NB4 (cell line): Measurements from ENCODE around the gene TRDMT1.

Experiments used
- MAX ChIP-seq: IDR thresholded peaks from 2 replicates; pipeline ENCODE4 v1.6.1; 2011; ENCODE audit warnings: low read depth, low read length
- MYC ChIP-seq: IDR thresholded peaks from 2 replicates; pipeline ENCODE4 v1.6.1; 2011; ENCODE audit warnings: low read depth, low read length
- POLR2A ChIP-seq: IDR thresholded peaks from 2 replicates; pipeline ENCODE4 v1.6.1; 2011; ENCODE audit warnings: mild to moderate bottlenecking; ENCODE audit not compliant: insufficient read length; ENCODE audit errors: extremely low read depth
- TF ChIP-seq, protein P1 (sequence below): IDR thresholded peaks from one replicate; pipeline ENCODE4 v1.5.1; 2012; ENCODE audit warnings: low read depth, low read length

DNA sequence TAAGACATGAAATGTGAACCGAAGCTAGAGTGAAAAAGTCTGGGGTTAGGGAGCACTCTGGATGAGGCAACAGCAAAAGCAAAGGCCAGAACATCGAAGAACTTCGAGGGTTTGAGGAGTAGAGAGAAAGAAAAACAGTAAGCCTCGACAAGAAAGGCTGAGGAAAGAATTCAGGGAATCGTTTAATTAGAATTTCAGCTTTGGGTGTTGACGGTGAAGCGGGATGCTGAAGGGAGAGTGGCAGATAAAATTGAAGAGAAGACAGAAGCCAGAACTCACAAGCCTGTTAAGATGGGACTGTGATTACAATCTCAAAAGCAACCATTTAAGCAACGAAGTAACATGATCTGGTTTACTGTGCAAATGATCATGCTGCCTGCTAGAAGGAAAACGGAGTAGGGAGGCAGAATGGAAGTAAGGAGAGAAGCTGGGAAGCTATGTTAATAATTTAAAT lies 2.1 kb downstream of the TRDMT1 start:
- TF ChIP-seq, protein P1, sequence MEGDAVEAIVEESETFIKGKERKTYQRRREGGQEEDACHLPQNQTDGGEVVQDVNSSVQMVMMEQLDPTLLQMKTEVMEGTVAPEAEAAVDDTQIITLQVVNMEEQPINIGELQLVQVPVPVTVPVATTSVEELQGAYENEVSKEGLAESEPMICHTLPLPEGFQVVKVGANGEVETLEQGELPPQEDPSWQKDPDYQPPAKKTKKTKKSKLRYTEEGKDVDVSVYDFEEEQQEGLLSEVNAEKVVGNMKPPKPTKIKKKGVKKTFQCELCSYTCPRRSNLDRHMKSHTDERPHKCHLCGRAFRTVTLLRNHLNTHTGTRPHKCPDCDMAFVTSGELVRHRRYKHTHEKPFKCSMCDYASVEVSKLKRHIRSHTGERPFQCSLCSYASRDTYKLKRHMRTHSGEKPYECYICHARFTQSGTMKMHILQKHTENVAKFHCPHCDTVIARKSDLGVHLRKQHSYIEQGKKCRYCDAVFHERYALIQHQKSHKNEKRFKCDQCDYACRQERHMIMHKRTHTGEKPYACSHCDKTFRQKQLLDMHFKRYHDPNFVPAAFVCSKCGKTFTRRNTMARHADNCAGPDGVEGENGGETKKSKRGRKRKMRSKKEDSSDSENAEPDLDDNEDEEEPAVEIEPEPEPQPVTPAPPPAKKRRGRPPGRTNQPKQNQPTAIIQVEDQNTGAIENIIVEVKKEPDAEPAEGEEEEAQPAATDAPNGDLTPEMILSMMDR, result no peak
- no peak for TF ChIP-seq POLR2A
- TF ChIP-seq MAX, result no peak
- TF ChIP-seq MYC, result no peak
